Right lobe of liver (tissue), 4 donors: ENCODE measurements around the gene SCN4A.

Source experiments
- CTCF ChIP-seq, 4 donors: fragments of 200-600 bp in 3 of 4; fragments of 450-650 bp in 1 of 4; IDR thresholded peaks; one replicate each; pipeline versions ENCODE4 v1.5.1 to v1.8.0; 2016 to 2022; ENCODE audit warnings: antibody characterized with exemption in 4 of 4, mild to moderate bottlenecking in 2 of 4
- POLR2A ChIP-seq: fragments of 450-650 bp; IDR thresholded peaks from one replicate; pipeline ENCODE4 v1.6.1; 2017; ENCODE audit warnings: antibody characterized with exemption, mild to moderate bottlenecking
- donor health status: DM: no; HTN: no; CAD: no.
- donor health status: DM: no; HTN: no; CAD: no.
- donor health status: DM: no; HTN: yes; CAD: no.

- TF ChIP-seq POLR2A (no peak), CTCF (IDR thresholded peaks at IDR 0.05) (no peak)
Measured at GRCh38 chr17:63974594-63975192, 2.0 kb upstream of the SCN4A start.
